Right kidney (tissue), 1 donor: ENCODE data around the gene ZSWIM3.

Source experiments
- DNase-seq: peaks from one replicate; pipeline ENCODE4 v3.0.0-alpha.2; 2016

ZSWIM3 gene

DNA sequence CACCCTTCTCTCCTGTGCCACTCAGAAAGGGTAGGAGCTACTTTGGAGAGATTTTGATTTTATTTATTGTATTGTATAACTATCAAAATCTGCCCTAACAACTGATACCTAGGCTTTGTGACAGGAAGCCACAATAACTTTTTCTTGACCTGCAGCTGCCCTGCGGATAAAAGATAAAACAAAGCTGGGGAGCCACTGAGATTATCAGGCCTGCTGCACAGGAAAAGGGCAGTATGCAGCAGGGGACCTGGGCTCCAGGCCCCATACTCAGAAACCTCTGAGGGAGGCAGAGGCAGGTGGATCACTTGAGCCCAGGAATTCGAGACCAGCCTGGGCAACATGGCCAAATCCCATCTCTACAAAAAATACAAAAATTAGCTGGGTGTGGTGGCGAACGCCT is 24.8 kb upstream of the ZSWIM3 start:
- no peak for DNase-seq

DNA sequence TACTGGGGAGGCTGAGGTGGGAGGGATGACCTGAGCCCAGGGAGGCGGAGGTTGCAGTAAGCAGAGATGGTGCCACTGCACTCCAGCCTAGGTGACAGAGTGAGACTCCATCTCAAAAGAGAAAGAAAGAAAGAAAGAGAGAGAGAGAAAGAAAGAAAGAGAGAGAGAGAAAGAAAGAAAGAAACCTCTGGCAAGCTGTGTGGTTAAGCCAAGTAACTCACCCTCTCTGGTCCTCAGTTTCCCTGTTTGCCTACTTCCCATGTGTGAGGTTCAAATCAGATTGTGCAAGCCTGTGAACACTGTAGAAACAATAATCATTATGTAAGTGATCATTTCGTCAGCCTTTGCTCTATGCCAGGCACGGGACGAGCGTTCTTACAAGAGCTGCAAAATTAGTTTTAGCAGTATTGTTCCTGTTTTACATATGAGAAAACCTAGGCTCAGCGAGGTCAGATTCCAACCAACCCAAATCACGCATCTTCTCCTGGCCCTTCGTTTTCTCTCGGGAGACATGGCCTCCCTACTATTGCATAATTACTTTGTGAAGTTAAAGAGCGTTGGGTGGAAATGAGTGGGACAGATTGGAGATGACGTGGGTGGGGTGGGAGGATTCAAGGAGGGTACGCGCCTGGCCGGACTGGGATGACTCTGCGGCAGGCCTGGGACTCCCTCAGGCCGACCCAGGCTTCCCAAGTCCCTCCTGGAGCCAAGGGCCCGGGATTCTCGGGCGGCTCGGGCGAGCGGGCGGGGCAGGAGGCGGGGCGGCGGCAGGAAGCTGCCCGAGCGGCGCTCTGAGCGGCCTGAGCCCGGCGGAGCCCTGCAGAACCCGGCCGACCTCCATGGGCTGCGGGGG is 24.2 kb upstream of the ZSWIM3 start, which contains the start of gene SNX21:
Gene SNX21, plus strand, starts transcription at position 770 of the 853 bp plus-strand sequence. CDS start 121 bp downstream, outside the sequence.
- peak; percentile 96 for DNase-seq

- peak; percentile 97 for DNase-seq
Measured at GRCh38 chr20:45833883-45834796, 23.3 kb upstream of the ZSWIM3 start.

DNA sequence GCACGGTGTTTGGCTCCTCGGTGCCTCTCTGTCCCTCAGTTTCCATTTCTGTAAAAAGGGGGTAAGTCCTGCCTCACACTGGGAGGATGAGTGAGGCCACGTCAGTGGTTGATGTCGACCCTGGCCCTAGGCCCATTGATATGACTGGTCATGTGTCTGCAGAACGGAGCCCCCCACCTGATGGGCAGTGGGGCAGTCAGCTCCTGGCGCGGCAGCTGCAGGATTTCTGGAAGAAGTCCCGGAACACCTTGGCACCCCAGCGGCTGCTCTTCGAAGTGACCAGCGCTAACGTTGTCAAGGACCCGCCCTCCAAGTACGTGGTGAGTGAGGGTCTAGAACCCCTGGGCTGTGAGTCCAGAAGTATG is 22.6 kb upstream of the ZSWIM3 start:
- no peak for DNase-seq

GRCh38 chr20:45835329-45835765 is 22.1 kb upstream of the ZSWIM3 start:
- no peak for DNase-seq

GRCh38 chr20:45835825-45836224 is 21.6 kb upstream of the ZSWIM3 start:
- no peak for DNase-seq

DNA sequence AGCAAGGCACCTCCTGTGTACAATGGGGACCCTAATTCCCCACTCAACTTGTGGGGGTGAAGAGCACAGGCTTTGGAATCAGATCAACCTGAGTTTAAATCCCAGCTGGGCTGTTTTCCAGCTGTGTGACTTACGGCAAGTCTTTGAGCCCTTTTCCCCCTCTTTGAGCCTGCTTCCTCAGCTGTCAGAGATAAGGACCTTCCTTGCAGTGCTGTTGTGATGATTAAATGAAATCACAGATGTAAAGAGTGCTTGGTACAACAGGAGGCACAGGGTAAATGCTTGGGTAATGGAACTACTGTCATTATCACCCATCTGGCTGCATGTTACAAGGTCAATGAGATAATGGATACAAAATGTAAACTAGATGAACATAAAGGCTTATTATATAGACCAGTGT is 20.6 kb upstream of the ZSWIM3 start:
- no peak for DNase-seq

GRCh38 chr20:45840700-45841198 is 16.7 kb upstream of the ZSWIM3 start:
- no peak for DNase-seq

DNA sequence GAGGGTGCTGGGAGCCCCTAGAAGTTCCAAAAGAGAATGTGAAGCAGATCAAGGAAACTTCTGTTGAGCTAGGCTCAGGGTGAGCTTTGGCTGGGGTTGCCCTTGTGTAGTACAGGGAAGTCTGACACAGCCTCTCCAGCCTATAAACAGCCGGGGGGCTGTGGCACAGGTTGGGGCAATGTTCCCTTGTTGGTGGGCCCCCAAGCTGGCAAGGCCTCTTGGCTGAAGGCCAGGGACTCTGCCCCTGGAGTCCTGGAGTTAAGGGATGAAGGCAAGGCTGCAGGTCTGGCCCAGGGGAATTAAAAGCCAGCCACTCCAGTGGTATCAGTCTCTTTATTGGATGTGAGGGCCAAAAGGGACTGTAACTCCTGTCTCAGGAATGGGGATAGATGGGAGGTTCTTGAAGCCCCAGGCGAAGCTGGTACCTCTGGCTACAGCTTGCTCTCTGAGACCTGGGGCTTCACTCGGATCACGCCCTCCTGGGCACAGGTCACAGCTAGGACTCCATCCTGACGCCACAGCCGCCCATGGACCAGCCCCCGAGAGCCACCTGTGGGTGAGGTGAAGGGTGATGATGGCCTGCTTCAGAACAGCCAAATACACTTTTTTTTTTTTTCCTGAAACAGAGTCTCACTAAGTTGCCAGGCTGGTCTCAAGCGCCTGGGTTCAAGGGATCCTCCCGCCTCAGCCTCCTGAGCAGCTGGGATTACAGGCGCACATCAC is 15.8 kb upstream of the ZSWIM3 start:
- no peak for DNase-seq

DNA sequence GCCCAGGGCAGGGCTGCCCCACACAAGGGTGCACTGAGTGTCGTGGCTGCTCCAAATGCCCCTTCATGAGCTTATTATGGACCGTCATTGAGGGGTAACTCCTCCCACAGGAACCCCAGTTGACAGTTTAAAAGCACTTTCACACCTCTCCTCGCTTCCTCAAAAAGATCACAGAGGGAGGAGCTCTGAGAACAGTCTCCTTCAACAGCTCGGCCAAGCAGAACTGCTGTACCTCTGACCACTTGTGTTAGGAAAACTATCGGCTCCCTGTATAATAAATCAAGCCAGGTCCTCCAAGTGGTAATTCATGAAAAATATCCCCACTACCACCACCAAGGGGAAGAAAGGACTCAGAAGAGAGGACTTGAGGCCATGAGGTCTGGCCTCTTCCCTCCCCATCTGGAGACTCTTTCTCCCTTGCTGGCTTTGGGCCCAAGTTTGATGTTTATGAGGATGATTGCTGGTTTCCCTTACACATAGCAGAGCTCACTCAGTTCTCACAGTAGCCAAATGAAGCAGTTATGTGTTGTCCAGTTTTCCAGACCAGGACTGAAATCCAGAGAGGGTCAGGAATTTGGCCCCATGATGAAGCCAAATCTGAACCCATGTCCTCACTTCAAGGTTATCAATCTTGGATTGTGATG is 15.1 kb upstream of the ZSWIM3 start:
- DNase-seq = no peak

DNA sequence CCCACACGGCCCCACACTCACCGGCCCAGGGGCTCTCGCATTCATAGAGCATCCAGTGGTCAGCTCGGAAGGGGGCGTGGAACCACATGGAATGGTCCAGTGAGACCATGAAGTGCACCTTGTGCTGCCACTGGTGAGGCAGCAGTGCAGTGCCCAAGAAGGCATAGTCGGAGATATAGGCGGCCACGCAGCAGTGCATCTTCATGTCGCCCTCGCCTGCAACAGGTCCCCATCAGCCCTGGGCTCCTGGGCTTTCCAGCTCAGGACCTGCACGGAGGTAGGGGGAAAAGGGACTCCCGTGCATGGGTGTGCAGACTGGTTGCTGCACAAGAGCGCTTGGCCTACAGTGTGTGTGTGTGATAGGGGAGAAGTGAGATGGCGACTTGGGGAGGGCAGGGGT is 13.9 kb upstream of the ZSWIM3 start:
- no peak for DNase-seq

DNA sequence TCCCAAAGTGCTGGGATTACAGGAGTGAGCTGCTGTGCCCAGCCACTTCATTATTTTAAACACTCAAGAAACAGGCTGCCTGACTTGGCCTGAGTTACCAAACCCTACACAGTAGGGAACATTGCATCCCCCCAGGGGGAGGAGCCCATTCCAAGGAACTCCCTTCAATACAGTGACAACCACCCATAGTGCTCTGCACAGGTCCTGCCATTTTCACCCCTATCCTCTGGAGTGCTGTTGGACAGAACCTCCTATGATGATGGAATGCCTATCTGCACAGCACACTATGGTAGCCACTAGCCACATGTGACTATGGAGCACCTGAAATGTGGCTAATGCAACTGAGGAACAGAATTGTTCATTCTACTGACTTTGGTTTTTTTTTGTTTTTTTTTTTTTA is 12.0 kb upstream of the ZSWIM3 start:
- no peak for DNase-seq

DNA sequence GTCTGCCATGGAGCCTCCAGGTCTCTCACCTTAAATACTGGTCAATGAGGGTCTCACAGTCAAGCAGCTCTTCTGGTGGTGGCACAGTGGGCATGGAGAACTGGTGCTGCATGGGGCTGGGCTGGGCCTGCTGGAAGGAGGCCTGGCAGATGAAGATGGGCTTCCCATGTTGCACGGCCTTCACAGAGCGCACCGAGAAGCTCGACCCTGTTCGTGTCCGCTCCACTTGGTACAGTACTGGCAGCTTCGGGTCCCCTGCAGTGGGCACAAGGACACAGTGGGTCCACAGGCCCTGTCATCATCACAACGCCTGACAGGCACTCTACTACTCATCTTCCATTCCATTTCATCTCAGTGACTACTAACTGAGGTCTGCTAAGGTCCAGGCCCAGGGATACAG is 9.0 kb upstream of the ZSWIM3 start:
- DNase-seq = no peak

- DNase-seq = no peak
Measured at GRCh38 chr20:45848969-45849582, 8.3 kb upstream of the ZSWIM3 start.

DNA sequence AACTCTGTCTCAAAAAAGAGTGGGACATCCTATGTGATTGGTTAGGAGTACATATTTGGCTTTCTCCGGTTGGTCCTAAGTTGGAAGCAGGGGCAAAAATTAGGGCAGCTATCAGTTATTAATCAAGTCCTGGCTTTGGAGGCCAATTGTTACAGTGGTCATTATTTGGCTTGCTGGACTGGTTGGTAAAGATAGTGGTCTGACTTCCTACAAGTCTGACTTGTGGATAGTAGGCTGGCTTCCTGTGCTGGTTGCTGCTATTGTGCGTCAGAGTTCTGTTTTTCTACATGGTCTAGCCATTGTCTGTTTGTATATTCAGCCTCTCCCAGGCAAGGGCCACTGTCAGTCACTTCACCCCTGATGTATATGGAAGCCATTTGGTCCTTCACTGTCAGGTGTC is 7.2 kb upstream of the ZSWIM3 start:
- no peak for DNase-seq

GRCh38 chr20:45850926-45851325 is 6.5 kb upstream of the ZSWIM3 start:
- DNase-seq = no peak

DNA sequence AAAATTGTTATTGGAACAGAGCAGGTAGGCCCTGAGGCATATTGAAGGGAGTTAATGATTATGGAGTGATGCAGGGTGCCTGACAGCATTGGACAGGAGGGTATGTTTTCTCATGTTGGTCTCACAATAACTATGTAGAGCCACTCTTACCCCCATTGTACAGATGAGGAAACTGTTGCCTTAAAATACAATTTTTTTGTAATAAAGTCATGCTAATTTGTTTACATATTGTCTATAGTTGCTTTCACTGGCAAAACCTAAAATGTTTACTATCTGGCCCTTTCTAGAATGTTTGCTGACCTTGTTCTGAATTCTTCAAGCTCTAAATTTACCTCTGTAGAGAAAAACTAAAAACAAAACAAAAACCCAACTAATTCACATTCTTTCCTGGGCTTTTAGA is 5.9 kb upstream of the ZSWIM3 start:
- no peak for DNase-seq

GRCh38 chr20:45852326-45852725 is 5.1 kb upstream of the ZSWIM3 start:
- no peak for DNase-seq

DNA sequence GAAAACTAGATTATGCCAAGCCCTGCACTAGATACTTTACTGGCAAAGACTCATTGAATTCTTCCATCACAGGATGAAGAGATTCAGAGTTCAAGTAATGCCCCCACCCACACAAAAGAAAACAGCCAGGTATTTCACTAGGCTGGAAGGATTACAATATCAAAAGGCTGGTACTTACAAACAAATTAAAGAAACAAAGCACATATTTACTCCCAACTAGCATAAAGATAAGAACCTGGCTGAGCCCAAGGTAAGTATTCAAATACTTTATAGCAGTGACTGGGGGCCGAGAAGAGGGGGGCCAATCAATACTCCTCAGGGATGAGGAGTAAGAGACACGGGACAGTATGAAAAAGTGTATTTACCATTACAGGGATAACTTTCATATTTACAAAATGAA is 3.9 kb upstream of the ZSWIM3 start:
- no peak for DNase-seq

DNA sequence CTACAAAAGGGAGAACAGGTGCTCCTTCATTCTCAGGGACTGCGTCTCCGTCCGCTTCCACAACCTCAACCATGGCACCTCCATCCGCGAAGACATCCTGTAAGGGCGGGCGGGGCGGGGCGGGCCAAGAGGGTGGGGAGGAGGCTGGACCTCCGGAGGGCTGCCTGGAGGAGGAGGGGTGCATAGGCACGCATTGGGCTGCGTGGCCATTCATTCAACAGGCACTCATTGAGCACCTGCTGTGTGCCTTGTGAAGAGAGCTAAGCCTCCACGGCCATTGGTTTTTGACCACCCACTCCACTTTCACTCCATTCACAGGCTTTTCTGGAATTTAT is 435 bp downstream of the ZSWIM3 start:
- DNase-seq = no peak

DNA sequence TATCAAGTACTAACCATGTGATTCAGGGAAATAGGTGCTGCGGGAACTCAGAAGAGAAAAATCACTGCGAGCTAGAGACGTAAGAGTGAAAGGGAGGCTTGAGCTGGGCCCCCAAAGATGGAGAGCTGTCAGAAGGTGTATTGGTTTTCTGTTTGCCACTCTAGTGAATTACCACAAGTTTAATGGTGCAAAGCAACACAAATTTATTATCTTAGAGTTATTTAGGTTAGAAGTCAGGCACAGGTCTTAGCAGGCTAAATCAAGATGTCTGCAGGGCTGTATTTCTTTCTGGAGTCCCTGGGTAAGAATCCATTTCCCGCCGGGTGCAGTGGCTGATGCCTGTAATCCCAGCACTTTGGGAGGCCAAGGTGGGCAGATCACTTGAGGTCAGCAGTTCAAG is 2.5 kb downstream of the ZSWIM3 start:
- no peak for DNase-seq
